ENCODE data around the gene NME3.

- no peak for TF ChIP-seq CTCF (IDR thresholded peaks at IDR 0.05)
- TF ChIP-seq EP300 (IDR thresholded peaks at IDR 0.05): no peak
- no peak for TF ChIP-seq POLR2AphosphoS5 (IDR thresholded peaks at IDR 0.05)
- no peak for TF ChIP-seq POLR2A (IDR thresholded peaks at IDR 0.05)
Observed at GRCh38 chr16:1758923-1759322, 12.4 kb downstream of the NME3 start.
